Uterus (tissue), 4 donors: ENCODE measurements around the gene NEUROG3. TPM values are rescaled to one million over a fixed set of nuclear protein-coding genes. Genes with fewer than 3 reads are reported as not detected.
"Not testable (repeated sequence)": the region's sequence is repeated elsewhere in the genome, so short reads cannot be mapped to it uniquely, and the experiment has no call there.

Experiments used
- DNase-seq, 2 donors: peaks; one replicate each; pipeline ENCODE4 v3.0.0-alpha.2; 2019 to 2020
- H3K27ac ChIP-seq, 2 donors: fragments of 200-600 bp; sonication (generic); 1 replicate in 1 of 2; 2 replicates in 1 of 2; pipeline ENCODE4 v1.5.1; 2016 to 2018
- H3K27me3 ChIP-seq, 2 donors: fragments of 200-600 bp; sonication (generic); one replicate each; pipeline ENCODE4 v1.5.1; 2018 to 2019; ENCODE audit warnings: control low read depth in 1 of 2
- H3K36me3 ChIP-seq, 2 donors: fragments of 200-600 bp; sonication (generic); one replicate each; pipeline ENCODE4 v1.5.1; 2019; ENCODE audit warnings: control low read depth in 1 of 2
- H3K4me1 ChIP-seq, 2 donors: fragments of 200-600 bp; sonication (generic); one replicate each; pipeline ENCODE4 v1.5.1; 2018 to 2019; ENCODE audit warnings: control low read depth in 1 of 2
- H3K4me3 ChIP-seq, 2 donors: fragments of 200-600 bp; sonication (generic); 1 replicate in 1 of 2; 2 replicates in 1 of 2; pipeline ENCODE4 v1.5.1; 2018 to 2019; ENCODE audit warnings: mild to moderate bottlenecking in 1 of 2
- H3K9me3 ChIP-seq, 2 donors: fragments of 200-600 bp; sonication (generic); one replicate each; pipeline ENCODE4 v1.5.1; 2019; ENCODE audit warnings: control low read depth in 1 of 2
- CTCF ChIP-seq, 4 experiments: fragments of 200-600 bp in 2 of 4; fragments of 450-650 bp in 2 of 4; sonication (generic) in 2 of 4; IDR thresholded peaks; one replicate each; pipeline ENCODE4 v1.5.1; 2016 to 2019; ENCODE audit warnings: antibody characterized with exemption in 4 of 4, mild to moderate bottlenecking in 2 of 4, moderate library complexity in 1 of 4
- POLR2A ChIP-seq, 2 donors: fragments of 450-650 bp; IDR thresholded peaks; one replicate each; pipeline ENCODE4 v1.6.1; 2016; ENCODE audit warnings: antibody characterized with exemption in 2 of 2, mild to moderate bottlenecking in 1 of 2, moderate library complexity in 1 of 2
- intact Hi-C: fragments of 100-400 bp; cut with DNase I; formaldehyde crosslinking; loops from one replicate; pipeline ENCODE4 v1.15.1; 2023; ENCODE audit warnings: low total_unique reads
- total RNA-seq, 4 donors: library from RNA; depleted of rRNA in 3 of 4; stranded (reverse); fragments of >200 nt in 3 of 4; gene quantifications; one replicate each; pipeline versions ENCODE4 v1.1.0 to v1.2.4, GENCODE V29; 2014 to 2023
- donor health status: DM: yes; HTN: yes; CAD: no.

The NEUROG3 gene
- total RNA-seq, 4 donors from 2014 or later = not detected

- H3K4me3 ChIP-seq = no peak overlapping the region
- H3K4me1 ChIP-seq = no peaks in the 10 kb centered on the region
- no peak overlapping the region for H3K27ac ChIP-seq
- TF ChIP-seq POLR2A (IDR thresholded peaks at IDR 0.05) (no peak), CTCF (IDR thresholded peaks at IDR 0.05) (no peak)
- no peak for DNase-seq
- intact Hi-C loops = no loop called here
- no peaks in the 10 kb centered on the region for H3K27me3 ChIP-seq
- no peaks in the 10 kb centered on the region for H3K9me3 ChIP-seq
- no peaks in the 10 kb centered on the region for H3K36me3 ChIP-seq
Measured at GRCh38 chr10:69537449-69537848, 35.8 kb downstream of the NEUROG3 start.

DNA sequence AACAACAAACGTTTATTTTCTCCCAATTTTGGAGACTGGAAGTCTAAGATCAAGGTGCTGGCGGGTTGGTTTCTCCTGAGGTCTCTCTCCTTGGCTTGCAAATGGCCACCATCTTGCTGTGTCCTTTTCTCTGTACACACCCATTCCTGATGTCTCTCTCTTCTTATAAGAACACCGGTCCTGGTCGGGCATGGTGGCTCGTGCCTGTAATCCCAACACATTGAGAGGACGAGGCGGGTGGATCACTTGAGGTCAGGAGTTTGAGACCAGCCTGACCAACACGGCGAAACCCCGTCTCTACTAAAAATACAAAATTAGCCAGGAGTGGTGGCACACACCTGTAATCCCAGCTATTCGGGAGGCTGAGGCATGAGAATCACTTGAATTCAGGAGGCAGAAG is 36.7 kb downstream of the NEUROG3 start:
- H3K4me3 ChIP-seq, DNase-seq, H3K36me3 ChIP-seq, H3K9me3 ChIP-seq, H3K27ac ChIP-seq, H3K4me1 ChIP-seq, intact Hi-C loops, H3K27me3 ChIP-seq: not testable (repeated sequence)

- H3K4me1 ChIP-seq = no peaks in the 10 kb centered on the region
- no peak for TF ChIP-seq POLR2A (IDR thresholded peaks at IDR 0.05)
- TF ChIP-seq CTCF (IDR thresholded peaks at IDR 0.05) = no peak
- H3K27ac ChIP-seq = no peak overlapping the region
- H3K4me3 ChIP-seq = no peak overlapping the region
- H3K9me3 ChIP-seq = no peaks in the 10 kb centered on the region
- no peaks in the 10 kb centered on the region for H3K36me3 ChIP-seq
- no peak for DNase-seq
- H3K27me3 ChIP-seq = no peaks in the 10 kb centered on the region
- intact Hi-C loops = no loop called here
Measured at GRCh38 chr10:69533658-69534057, 39.6 kb downstream of the NEUROG3 start.

- TF ChIP-seq POLR2A (IDR thresholded peaks at IDR 0.05) = no peak
- no peak for TF ChIP-seq CTCF (IDR thresholded peaks at IDR 0.05)
- Histone ChIP-seq H3K27me3 (no peaks in the 10 kb centered on the region), H3K4me1 (no peaks in the 10 kb centered on the region), H3K9me3 (no peaks in the 10 kb centered on the region), H3K4me3 (no peak overlapping the region), H3K36me3 (no peaks in the 10 kb centered on the region), H3K27ac (no peak overlapping the region)
- DNase-seq = no peak
- intact Hi-C loops = no loop called here
Measured at GRCh38 chr10:69527961-69528360, 45.3 kb downstream of the NEUROG3 start.

Other genes with a start within 250 kb of the NEUROG3 start
- gene TACR2, start 156.5 kb downstream of the NEUROG3 start, total RNA-seq = 10 to 100 TPM in 2 of 4 donors, 1 to 10 TPM in 1, under 1 TPM in 1; 0.28 to 35.0 (median 13.8) TPM
- 10 to 100 TPM; 17.2 to 58.1 (median 24.4) TPM for gene TSPAN15, start 122.0 kb downstream of the NEUROG3 start, total RNA-seq
- 1 to 10 TPM in 1 of 4 donors, under 1 TPM in 1, not detected in 2; 0.35 to 5.4 TPM for gene FAM241B, start 56.8 kb upstream of the NEUROG3 start, total RNA-seq
- gene COL13A1, start 228.5 kb upstream of the NEUROG3 start, total RNA-seq = 10 to 100 TPM in 1 of 4 donors, 1 to 10 TPM in 2, not detected in 1; 2.1 to 13.9 (median 3.6) TPM